HCT116 (cell line): ENCODE data around the gene NECAP2. TPM values are rescaled to one million over a fixed set of nuclear protein-coding genes. Genes with fewer than 3 reads are reported as not detected.
A peak's percentile ranks its signal among the peaks of the same experiment; 100 is the strongest.

ENCODE experiments used
- ATAC-seq: fragments of 200-7000 bp; cut with Tn5 transposase; 2 replicates; pipeline ENCODE4 v1.9.1; 2020; ENCODE audit warnings: mild to moderate bottlenecking, moderate library complexity
- BruUV-seq: library from RNA; stranded (reverse); fragments of 400-500 nt; replicated peaks from 2 replicates; lab custom pipeline; 2021; lab: Mats Ljungman, UMichigan
- CTCF ChIA-PET: fragments of 300-600 bp; sonication (Branson Sonifier 250); formaldehyde crosslinking; loops from one replicate; lab custom pipeline; 2021; ENCODE audit warnings: antibody characterized with exemption; lab: Charles Lee
- POLR2A ChIA-PET: fragments of 300-600, 350-600 bp; sonication (Branson Sonifier 250); formaldehyde crosslinking; loops from one replicate; lab custom pipeline; 2021; ENCODE audit warnings: antibody characterized with exemption; lab: Charles Lee
- RAD21 ChIA-PET, 2 experiments: fragments of 300-600 bp; sonication (Branson Sonifier 250); formaldehyde crosslinking; loops; one replicate each; lab custom pipeline; 2023; ENCODE audit warnings: low total read pairs in 2 of 2; ENCODE audit not compliant: uncharacterized antibody in 2 of 2, unreplicated experiment in 2 of 2, low non-redundant PET in 1 of 2; lab: Charles Lee
- DNase-seq: peaks from one replicate; pipeline ENCODE4 v3.0.0-alpha.2; 2010; ENCODE audit warnings: low read depth, low spot score
- H2AFZ ChIP-seq: fragments of 200-600 bp; shearing (Covaris generic), sonication (generic); 2 replicates; pipeline ENCODE4 v1.6.1; 2017; ENCODE audit warnings: low read depth, mixed run types, mixed read lengths, antibody characterized with exemption, low read length; ENCODE audit not compliant: poor library complexity, severe bottlenecking
- H3K27ac ChIP-seq: 2 replicates; pipeline ENCODE4 v1.5.1; 2012; ENCODE audit warnings: low read depth, low read length
- H3K27me3 ChIP-seq: fragments of 200-600 bp; sonication (generic); 2 replicates; pipeline ENCODE4 v1.6.1; 2016; ENCODE audit warnings: mixed run types, low read length, mixed read lengths; ENCODE audit not compliant: insufficient read depth
- H3K36me3 ChIP-seq, 2 experiments: fragments of 200-500 bp in 1 of 2; fragments of 200-600 bp in 1 of 2; sonication (Bioruptor generic) in 1 of 2; sonication (generic) in 1 of 2; 2 replicates each; pipeline versions ENCODE4 v1.5.1 to v1.6.1; 2014 to 2016; ENCODE audit warnings: low read length in 2 of 2, inconsistent platforms in 1 of 2, mixed read lengths in 1 of 2, mixed run types in 1 of 2; ENCODE audit not compliant: insufficient read depth in 2 of 2, control insufficient read depth in 1 of 2
- H3K4me1 ChIP-seq, 2 experiments: fragments of 200-600 bp in 1 of 2; sonication (generic) in 1 of 2; 2 replicates each; pipeline versions ENCODE4 v1.5.1 to v1.6.1; 2012 to 2017; ENCODE audit warnings: low read length in 2 of 2, inconsistent platforms in 1 of 2, mild to moderate bottlenecking in 1 of 2, mixed read lengths in 1 of 2, mixed run types in 1 of 2, moderate library complexity in 1 of 2; ENCODE audit not compliant: insufficient read depth in 2 of 2, control insufficient read depth in 1 of 2
- H3K4me2 ChIP-seq: fragments of 200-600 bp; sonication (generic); 2 replicates; pipeline ENCODE4 v1.6.1; 2017; ENCODE audit warnings: mixed run types, low read length, mixed read lengths
- H3K4me3 ChIP-seq, 2 experiments: fragments of 200-600 bp in 1 of 2; sonication (generic) in 1 of 2; replicated peaks in 1 of 2; 2 replicates each; pipeline ENCODE4 v1.5.1; 2011 to 2016; ENCODE audit warnings: low read length in 2 of 2, control low read depth in 1 of 2, low read depth in 1 of 2, mild to moderate bottlenecking in 1 of 2, mixed read lengths in 1 of 2, mixed run types in 1 of 2
- H3K79me2 ChIP-seq: fragments of 200-600 bp; sonication (generic); 2 replicates; pipeline ENCODE4 v1.6.1; 2017; ENCODE audit warnings: mild to moderate bottlenecking, mixed run types, low read length, moderate library complexity, mixed read lengths; ENCODE audit not compliant: insufficient read depth
- H3K9ac ChIP-seq: fragments of 200-600 bp; sonication (generic); 2 replicates; pipeline ENCODE4 v1.6.1; 2016; ENCODE audit warnings: low read length, mixed read lengths
- H3K9me2 ChIP-seq: fragments of 200-600 bp; sonication (generic), shearing (Covaris generic); 2 replicates; pipeline ENCODE4 v1.6.1; 2017; ENCODE audit warnings: mixed run types, mild to moderate bottlenecking, moderate library complexity; ENCODE audit not compliant: insufficient read depth
- H3K9me3 ChIP-seq, 2 experiments: fragments of 200-500 bp in 1 of 2; fragments of 200-600 bp in 1 of 2; sonication (Bioruptor generic) in 1 of 2; sonication (generic) in 1 of 2; 2 replicates each; pipeline ENCODE4 v1.6.1; 2014 to 2017; ENCODE audit warnings: low read length in 2 of 2, mixed read lengths in 2 of 2, inconsistent platforms in 1 of 2, low read depth in 1 of 2, mild to moderate bottlenecking in 1 of 2, mixed run types in 1 of 2, moderate library complexity in 1 of 2; ENCODE audit not compliant: control insufficient read depth in 1 of 2, insufficient read depth in 1 of 2
- H4K20me1 ChIP-seq: fragments of 200-600 bp; sonication (generic), shearing (Covaris generic); 2 replicates; pipeline ENCODE4 v1.6.1; 2017; ENCODE audit warnings: mixed run types, mild to moderate bottlenecking, moderate library complexity; ENCODE audit not compliant: insufficient read depth
- ATF3 ChIP-seq: IDR thresholded peaks from 2 replicates; pipeline ENCODE4 v1.6.1; 2012
- CBX3 ChIP-seq: IDR thresholded peaks from 2 replicates; pipeline ENCODE4 v1.6.1; 2012; ENCODE audit warnings: low read depth
- CTCF ChIP-seq, 3 experiments: fragments of 200-600 bp in 1 of 3; sonication (generic) in 1 of 3; IDR thresholded peaks in 2 of 3; conservative IDR thresholded peaks in 1 of 3; 2 replicates each; pipeline ENCODE4 v1.5.1; 2012 to 2017; ENCODE audit warnings: low read depth in 2 of 3, low read length in 2 of 3, antibody characterized with exemption in 1 of 3, borderline replicate concordance in 1 of 3, control low read depth in 1 of 3, mild to moderate bottlenecking in 1 of 3, mixed read lengths in 1 of 3, mixed run types in 1 of 3, moderate library complexity in 1 of 3; ENCODE audit not compliant: insufficient read depth in 1 of 3
- ELF1 ChIP-seq: IDR thresholded peaks from 2 replicates; pipeline ENCODE4 v1.6.1; 2012; ENCODE audit warnings: low read depth, borderline replicate concordance
- EZH2 ChIP-seq: fragments of 200-600 bp; sonication (generic); IDR thresholded peaks from 2 replicates; pipeline ENCODE4 v1.6.1; 2017; ENCODE audit warnings: antibody characterized with exemption, mixed run types
- EZH2phosphoT487 ChIP-seq: fragments of 200-600 bp; IDR thresholded peaks from 2 replicates; pipeline ENCODE4 v1.6.1; 2018; ENCODE audit warnings: antibody characterized with exemption, borderline replicate concordance
- MAX ChIP-seq: IDR thresholded peaks from 2 replicates; pipeline ENCODE4 v1.6.1; 2012
- RAD21 ChIP-seq: IDR thresholded peaks from 2 replicates; pipeline ENCODE4 v1.6.1; 2012; ENCODE audit warnings: low read depth, mild to moderate bottlenecking
- ZFX ChIP-seq: fragments of 450-650 bp; IDR thresholded peaks from 2 replicates; pipeline ENCODE4 v1.6.1; 2017
- ZNF274 ChIP-seq: fragments of 200-500 bp; sonication (Bioruptor generic); IDR thresholded peaks from 2 replicates; pipeline ENCODE4 v1.6.1; 2014; ENCODE audit warnings: mild to moderate bottlenecking, low read depth, low read length, inconsistent platforms
- intact Hi-C: fragments of 100-400 bp; cut with micrococcal nuclease; formaldehyde crosslinking; loops from 2 replicates; pipeline ENCODE4 v1.10.0; 2022
- total RNA-seq: library from RNA; stranded (reverse); gene quantifications from one replicate; pipeline ENCODE4 v1.2.1, GENCODE V29; 2021; ENCODE audit not compliant: unreplicated experiment

Gene NECAP2
- total RNA-seq, 1 experiment from 2014 or later = 35.5 TPM

- H4K20me1 ChIP-seq = no peaks in the 10 kb centered on the region
- H3K9me3 ChIP-seq = no peaks in the 10 kb centered on the region
- RAD21 ChIA-PET = no interaction called here
- peaks cover 4 to 13% of the 10 kb centered on the region in 2 experiments; a peak in 3 of 4 replicates for H3K4me1 ChIP-seq
- no peak overlapping the region for H3K27ac ChIP-seq
- peak overlapping the region; percentile 7 for H2AFZ ChIP-seq
- H3K36me3 ChIP-seq = peaks cover 3 to 8% of the 10 kb centered on the region in 2 experiments; a peak in 3 of 4 replicates
- H3K9me2 ChIP-seq = no peaks in the 10 kb centered on the region
- intact Hi-C loops = no loop called here
- CTCF ChIA-PET = interaction anchor here (1.2 to 2.9 kb wide), 2 partner anchors 182 to 360 kb away, joined by 3 to 17 read pairs; no protein-coding TSS in a partner anchor
- H3K9ac ChIP-seq = no peak overlapping the region
- H3K79me2 ChIP-seq = peaks cover 33% of the 10 kb centered on the region
- ATAC-seq (no peak), DNase-seq (no peak)
- TF ChIP-seq ZNF274 (no peak), MAX (no peak), EZH2phosphoT487 (no peak), ZFX (no peak), RAD21 (no peak), EZH2 (no peak), ATF3 (no peak), CTCF (IDR thresholded peaks at IDR 0.05 in 2 of 3, conservative IDR thresholded peaks at IDR 0.05 in 1 of 3; ENCODE audit: borderline replicate concordance in 1 of 3, insufficient read depth in 1 of 3, low read depth in 2 of 3, low read length in 2 of 3) (no peak), ELF1 (no peak), CBX3 (no peak)
- no peaks in the 10 kb centered on the region for H3K27me3 ChIP-seq
- H3K4me3 ChIP-seq = no peak overlapping the region
- BruUV-seq = no TSS peak
- POLR2A ChIA-PET = no interaction called here
- no peak overlapping the region for H3K4me2 ChIP-seq
Measured at GRCh38 chr1:16438924-16439323, 1.6 kb upstream of the NECAP2 start.
